GM23248 (cell line): Measurements from ENCODE around the gene MLF2. TPM values are rescaled to one million over a fixed set of nuclear protein-coding genes. Genes with fewer than 3 reads are reported as not detected.
A peak's percentile ranks its signal among the peaks of the same experiment; 100 is the strongest.

Experiments used
- DNase-seq: peaks from one replicate; pipeline ENCODE4 v3.0.0-alpha.2; 2015
- H2AFZ ChIP-seq: fragments of 200-600 bp; sonication (generic); 2 replicates; pipeline ENCODE4 v1.6.1; 2016; ENCODE audit warnings: antibody characterized with exemption
- H3F3A ChIP-seq: fragments of 200-600 bp; sonication (generic); 2 replicates; pipeline ENCODE4 v1.6.1; 2016; ENCODE audit warnings: mild to moderate bottlenecking, antibody characterized with exemption, mixed run types; ENCODE audit not compliant: insufficient read depth
- H3K27ac ChIP-seq: fragments of 200-600 bp; sonication (generic); 2 replicates; pipeline ENCODE4 v1.5.1; 2016; ENCODE audit warnings: mild to moderate bottlenecking
- H3K27me3 ChIP-seq: fragments of 200-600 bp; sonication (generic); replicated peaks from 2 replicates; pipeline ENCODE4 v1.6.1; 2016; ENCODE audit warnings: mild to moderate bottlenecking; ENCODE audit not compliant: insufficient read depth
- H3K36me3 ChIP-seq: fragments of 200-600 bp; sonication (generic); 2 replicates; pipeline ENCODE4 v1.6.1; 2016; ENCODE audit warnings: low read depth, mild to moderate bottlenecking
- H3K4me1 ChIP-seq: fragments of 200-600 bp; sonication (generic); 2 replicates; pipeline ENCODE4 v1.6.1; 2016; ENCODE audit warnings: mild to moderate bottlenecking; ENCODE audit not compliant: insufficient read depth
- H3K4me2 ChIP-seq: fragments of 200-600 bp; sonication (generic); one replicate; pipeline ENCODE4 v1.6.1; 2016; ENCODE audit warnings: mild to moderate bottlenecking; ENCODE audit not compliant: unreplicated experiment
- H3K4me3 ChIP-seq: fragments of 200-600 bp; sonication (generic); 2 replicates; pipeline ENCODE4 v1.5.1; 2016; ENCODE audit warnings: mild to moderate bottlenecking
- H3K79me2 ChIP-seq: fragments of 200-600 bp; sonication (generic); 2 replicates; pipeline ENCODE4 v1.6.1; 2016; ENCODE audit warnings: mild to moderate bottlenecking; ENCODE audit not compliant: insufficient read depth
- H3K9ac ChIP-seq: fragments of 200-600 bp; sonication (generic); 2 replicates; pipeline ENCODE4 v1.6.1; 2016; ENCODE audit warnings: mild to moderate bottlenecking
- H3K9me2 ChIP-seq: fragments of 200-600 bp; sonication (generic); 2 replicates; pipeline ENCODE4 v1.6.1; 2016; ENCODE audit warnings: mixed run types, mild to moderate bottlenecking, moderate library complexity; ENCODE audit not compliant: insufficient read depth
- H3K9me3 ChIP-seq: fragments of 200-600 bp; sonication (generic); one replicate; pipeline ENCODE4 v1.6.1; 2017; ENCODE audit warnings: low read depth
- H4K20me1 ChIP-seq: fragments of 200-600 bp; sonication (generic); 2 replicates; pipeline ENCODE4 v1.6.0; 2016; ENCODE audit not compliant: insufficient read depth
- EZH2 ChIP-seq: fragments of 200-600 bp; sonication (generic); IDR thresholded peaks from 2 replicates; pipeline ENCODE4 v1.6.1; 2018; ENCODE audit warnings: antibody characterized with exemption, mild to moderate bottlenecking; ENCODE audit not compliant: insufficient read depth, poor library complexity, severe bottlenecking
- EZH2phosphoT487 ChIP-seq: fragments of 200-600 bp; sonication (generic); IDR thresholded peaks from 2 replicates; pipeline ENCODE4 v1.6.1; 2018; ENCODE audit warnings: antibody characterized with exemption, moderate library complexity, mild to moderate bottlenecking, low read depth; ENCODE audit not compliant: insufficient read depth
- WGBS, 2 experiments: methylation state at CpG; one replicate each; pipeline ENCODE4 v1.1.6; 2015 to 2017; ENCODE audit warnings: low lambda C conversion rate in 2 of 2, low coverage in 1 of 2; ENCODE audit errors: missing lambda C conversion rate in 2 of 2; 5-methylcytosine and 5-hydroxymethylcytosine counted together
- in situ Hi-C: fragments of 300-500 bp; cut with MboI; formaldehyde crosslinking; loops from 2 replicates; pipeline ENCODE4 v1.15.0; 2020
- polyA plus RNA-seq: library from polyadenylated mRNA; unstranded; fragments of >200 nt; fragmentation: Nextera tagmentation; extraction: Ambion mirVana; gene quantifications from 2 replicates; pipeline ENCODE4 v1.2.1, GENCODE V29; 2016
- total RNA-seq: library from RNA; depleted of rRNA; stranded (reverse); fragments of >200 nt; shearing (Covaris generic); gene quantifications from 2 replicates; pipeline ENCODE4 v1.2.3, GENCODE V29; 2014

MLF2 gene
- total and polyA plus RNA-seq, 2 experiments from 2014 or later, result 313 to 386 TPM

- Histone ChIP-seq H3F3A (peaks cover 31% of the 10 kb centered on the region), H2AFZ (peak within 1 kb of the TSS; percentile 90), H3K27ac (peak within 1 kb of the TSS; percentile 73), H3K9ac (peak within 1 kb of the TSS; percentile 90), H3K9me2 (no peaks in the 10 kb centered on the region), H3K4me1 (peaks cover 37% of the 10 kb centered on the region), H3K27me3 (no peaks in the 10 kb centered on the region), H4K20me1 (peaks cover 9% of the 10 kb centered on the region; the same call in 1 of the 2 replicates), H3K36me3 (no peaks in the 10 kb centered on the region), H3K9me3 (no peaks in the 10 kb centered on the region), H3K4me2 (peak within 1 kb of the TSS; percentile 80), H3K4me3 (peak within 1 kb of the TSS; percentile 98), H3K79me2 (peaks cover 33% of the 10 kb centered on the region)
- no peak for TF ChIP-seq EZH2phosphoT487
- TF ChIP-seq EZH2, result no peak
- in situ Hi-C loops, result no loop called here
- peak; percentile 83 for DNase-seq
- WGBS, 2 experiments, result 13 to 28% methylated on average over 22 to 63 of the region's 63 CpGs
Measured at GRCh38 chr12:6765634-6766581, 13.0 kb upstream of the MLF2 start, which contains the start of gene PTMS. PTMS (plus strand) TSS chr12:6766363; CDS start chr12:6766706, 343 bp downstream.

- H3K9ac ChIP-seq, result peak overlapping the region; percentile 48
- H3K36me3 ChIP-seq, result no peaks in the 10 kb centered on the region
- peaks cover 33% of the 10 kb centered on the region for H3K79me2 ChIP-seq
- DNase-seq, result peak; percentile 54
- peaks cover 27% of the 10 kb centered on the region for H3F3A ChIP-seq
- H2AFZ ChIP-seq, result 0 out of 2 replicates have a peak overlapping the region, but pooled peaks have one; percentile 90
- peaks cover 37% of the 10 kb centered on the region for H3K4me1 ChIP-seq
- H3K9me2 ChIP-seq, result no peaks in the 10 kb centered on the region
- no peaks in the 10 kb centered on the region for H3K9me3 ChIP-seq
- no peaks in the 10 kb centered on the region for H3K27me3 ChIP-seq
- 50 to 52% methylated on average over 7 of the region's 7 CpGs for WGBS, 2 experiments
- peaks cover 9% of the 10 kb centered on the region; the same call in 1 of the 2 replicates for H4K20me1 ChIP-seq
- H3K4me2 ChIP-seq, result peak overlapping the region; percentile 72
- peak overlapping the region; percentile 73 for H3K27ac ChIP-seq
- TF ChIP-seq EZH2phosphoT487, result no peak
- TF ChIP-seq EZH2, result no peak
- H3K4me3 ChIP-seq, result peak overlapping the region; percentile 98
- in situ Hi-C loops, result no loop called here
Measured at GRCh38 chr12:6765048-6765633, 12.2 kb upstream of the MLF2 start.

GRCh38 chr12:6764011-6764828 is 11.3 kb upstream of the MLF2 start:
- Histone ChIP-seq H3K9me2 (no peaks in the 10 kb centered on the region), H3K36me3 (no peaks in the 10 kb centered on the region), H3K9ac (peak overlapping the region; percentile 48), H3K9me3 (no peaks in the 10 kb centered on the region), H2AFZ (peak overlapping the region; percentile 90), H3K4me3 (peak overlapping the region; percentile 98), H3K27me3 (no peaks in the 10 kb centered on the region), H3K79me2 (peaks cover 24% of the 10 kb centered on the region), H3K27ac (peak overlapping the region; percentile 73), H3K4me2 (peak overlapping the region; percentile 72), H3K4me1 (peaks cover 37% of the 10 kb centered on the region), H3F3A (peaks cover 27% of the 10 kb centered on the region), H4K20me1 (peaks cover under 1% of the 10 kb centered on the region; the same call in 1 of the 2 replicates)
- TF ChIP-seq EZH2 (no peak), EZH2phosphoT487 (no peak)
- DNase-seq, result peak; percentile 96
- in situ Hi-C loops, result no loop called here
- WGBS, 2 experiments, result 1 to 5% methylated on average over 10 to 16 of the region's 16 CpGs

- WGBS, 2 experiments, result 55% methylated on average over 4 of the region's 4 CpGs
- H3K9ac ChIP-seq, result peak overlapping the region; percentile 48
- TF ChIP-seq EZH2, result no peak
- TF ChIP-seq EZH2phosphoT487, result no peak
Measured at GRCh38 chr12:6763380-6763779, 10.4 kb upstream of the MLF2 start.

More at GRCh38 chr12:6763380-6763779, 10.4 kb upstream of the MLF2 start:
- Histone ChIP-seq H3K4me3 (peak overlapping the region; percentile 98; the same call in 1 of the 2 replicates), H3K27me3 (no peaks in the 10 kb centered on the region), H3K27ac (peak overlapping the region; percentile 73), H3F3A (peaks cover 27% of the 10 kb centered on the region), H3K36me3 (no peaks in the 10 kb centered on the region), H3K4me2 (peak overlapping the region; percentile 72), H3K4me1 (peaks cover 31% of the 10 kb centered on the region), H3K79me2 (peaks cover 16% of the 10 kb centered on the region), H2AFZ (peak overlapping the region; percentile 90), H3K9me2 (no peaks in the 10 kb centered on the region), H3K9me3 (no peaks in the 10 kb centered on the region), H4K20me1 (no peaks in the 10 kb centered on the region)
- DNase-seq, result no peak
- in situ Hi-C loops, result no loop called here
